ENCODE results near the gene ACTMAP.

ACTMAP gene

DNA sequence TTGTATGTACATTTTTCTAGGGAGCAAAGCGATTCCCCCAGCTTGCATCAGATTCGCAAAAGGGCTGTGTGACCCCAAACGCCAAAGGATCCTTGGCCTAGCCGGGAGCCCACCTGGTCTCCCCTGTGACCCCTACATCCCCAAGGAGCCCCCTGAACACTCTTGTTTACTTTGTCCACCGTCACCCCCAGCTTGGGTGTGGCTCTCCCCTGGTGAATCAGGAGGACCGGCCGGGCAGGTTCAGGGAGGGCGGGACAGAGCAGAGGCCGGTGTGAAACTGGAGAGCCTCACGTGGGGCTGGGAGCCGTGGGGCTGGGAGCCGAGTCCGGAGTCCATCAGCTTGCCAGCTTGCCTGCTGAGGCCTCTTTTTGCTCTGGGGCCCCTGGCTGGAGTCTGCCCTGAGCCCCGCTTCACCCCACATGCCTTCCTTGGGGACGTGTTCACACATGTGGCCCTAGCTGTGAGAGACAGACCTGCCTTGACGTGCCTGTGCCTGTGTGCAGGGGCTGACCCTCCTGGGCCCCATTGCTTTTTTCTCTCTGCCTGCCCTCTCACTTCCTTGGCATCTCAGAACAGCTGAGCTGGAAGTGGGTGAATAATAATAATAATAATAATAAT lies 31.4 kb downstream of the ACTMAP start:
- H3K27ac ChIP-seq, result peak overlapping the region; percentile 94
- TF ChIP-seq, protein P1, sequence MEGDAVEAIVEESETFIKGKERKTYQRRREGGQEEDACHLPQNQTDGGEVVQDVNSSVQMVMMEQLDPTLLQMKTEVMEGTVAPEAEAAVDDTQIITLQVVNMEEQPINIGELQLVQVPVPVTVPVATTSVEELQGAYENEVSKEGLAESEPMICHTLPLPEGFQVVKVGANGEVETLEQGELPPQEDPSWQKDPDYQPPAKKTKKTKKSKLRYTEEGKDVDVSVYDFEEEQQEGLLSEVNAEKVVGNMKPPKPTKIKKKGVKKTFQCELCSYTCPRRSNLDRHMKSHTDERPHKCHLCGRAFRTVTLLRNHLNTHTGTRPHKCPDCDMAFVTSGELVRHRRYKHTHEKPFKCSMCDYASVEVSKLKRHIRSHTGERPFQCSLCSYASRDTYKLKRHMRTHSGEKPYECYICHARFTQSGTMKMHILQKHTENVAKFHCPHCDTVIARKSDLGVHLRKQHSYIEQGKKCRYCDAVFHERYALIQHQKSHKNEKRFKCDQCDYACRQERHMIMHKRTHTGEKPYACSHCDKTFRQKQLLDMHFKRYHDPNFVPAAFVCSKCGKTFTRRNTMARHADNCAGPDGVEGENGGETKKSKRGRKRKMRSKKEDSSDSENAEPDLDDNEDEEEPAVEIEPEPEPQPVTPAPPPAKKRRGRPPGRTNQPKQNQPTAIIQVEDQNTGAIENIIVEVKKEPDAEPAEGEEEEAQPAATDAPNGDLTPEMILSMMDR (conservative IDR thresholded peaks at IDR 0.05), result no peak

DNA sequence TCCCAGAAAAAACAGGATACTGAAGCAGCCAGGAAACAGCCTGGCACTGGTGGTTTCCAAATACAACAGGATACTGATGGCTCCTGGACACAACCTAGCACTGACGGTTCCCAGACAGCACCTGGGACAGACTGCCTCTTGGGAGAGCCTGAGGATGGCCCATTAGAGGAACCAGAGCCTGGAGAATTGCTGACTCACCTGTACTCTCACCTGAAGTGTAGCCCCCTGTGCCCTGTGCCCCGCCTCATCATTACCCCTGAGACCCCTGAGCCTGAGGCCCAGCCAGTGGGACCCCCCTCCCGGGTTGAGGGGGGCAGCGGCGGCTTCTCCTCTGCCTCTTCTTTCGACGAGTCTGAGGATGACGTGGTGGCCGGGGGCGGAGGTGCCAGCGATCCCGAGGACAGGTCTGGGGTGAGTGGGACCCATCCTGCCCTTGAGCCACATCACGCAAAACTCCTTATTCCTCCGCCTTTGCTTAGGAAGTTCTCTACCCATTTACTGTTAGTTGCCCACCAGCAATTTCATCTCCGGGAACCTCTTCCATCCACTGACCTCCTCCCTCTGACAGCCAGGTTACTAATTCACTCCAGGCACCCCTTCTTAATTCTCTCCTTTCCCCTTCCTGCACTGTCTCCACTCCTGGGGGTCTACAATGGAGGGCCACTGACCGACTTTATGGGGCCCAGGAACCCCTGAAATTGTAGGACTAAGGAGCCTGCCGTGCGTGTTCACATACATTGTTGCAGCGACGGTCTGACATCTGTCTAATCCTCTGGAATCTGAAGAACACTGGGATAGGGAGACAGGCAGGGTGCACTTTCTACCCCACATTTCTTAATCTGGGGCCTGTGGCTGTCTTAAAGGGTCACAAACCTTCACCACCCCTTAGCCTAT lies 32.1 kb downstream of the ACTMAP start:
- TF ChIP-seq, protein P1 (conservative IDR thresholded peaks at IDR 0.05), result no peak
- H3K27ac ChIP-seq, result peak overlapping the region; percentile 94

DNA sequence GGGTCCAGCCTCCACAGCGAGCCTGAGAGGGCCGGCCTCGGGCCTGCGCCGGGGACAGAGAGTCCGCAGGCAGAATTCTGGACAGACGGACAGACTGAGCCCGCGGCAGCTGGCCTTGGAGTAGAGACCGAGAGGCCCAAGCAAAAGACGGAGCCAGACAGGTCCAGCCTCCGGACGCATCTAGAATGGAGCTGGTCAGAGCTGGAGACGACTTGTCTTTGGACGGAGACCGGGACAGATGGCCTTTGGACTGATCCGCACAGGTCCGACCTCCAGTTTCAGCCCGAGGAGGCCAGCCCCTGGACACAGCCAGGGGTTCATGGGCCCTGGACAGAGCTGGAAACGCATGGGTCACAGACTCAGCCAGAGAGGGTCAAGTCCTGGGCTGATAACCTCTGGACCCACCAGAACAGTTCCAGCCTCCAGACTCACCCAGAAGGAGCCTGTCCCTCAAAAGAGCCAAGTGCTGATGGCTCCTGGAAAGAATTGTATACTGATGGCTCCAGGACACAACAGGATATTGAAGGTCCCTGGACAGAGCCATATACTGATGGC lies 32.9 kb downstream of the ACTMAP start:
- H3K27ac ChIP-seq, result peak overlapping the region; percentile 94
- TF ChIP-seq, protein P1 (conservative IDR thresholded peaks at IDR 0.05), result peak; percentile 16; the same call in 1 of the 2 replicates

DNA sequence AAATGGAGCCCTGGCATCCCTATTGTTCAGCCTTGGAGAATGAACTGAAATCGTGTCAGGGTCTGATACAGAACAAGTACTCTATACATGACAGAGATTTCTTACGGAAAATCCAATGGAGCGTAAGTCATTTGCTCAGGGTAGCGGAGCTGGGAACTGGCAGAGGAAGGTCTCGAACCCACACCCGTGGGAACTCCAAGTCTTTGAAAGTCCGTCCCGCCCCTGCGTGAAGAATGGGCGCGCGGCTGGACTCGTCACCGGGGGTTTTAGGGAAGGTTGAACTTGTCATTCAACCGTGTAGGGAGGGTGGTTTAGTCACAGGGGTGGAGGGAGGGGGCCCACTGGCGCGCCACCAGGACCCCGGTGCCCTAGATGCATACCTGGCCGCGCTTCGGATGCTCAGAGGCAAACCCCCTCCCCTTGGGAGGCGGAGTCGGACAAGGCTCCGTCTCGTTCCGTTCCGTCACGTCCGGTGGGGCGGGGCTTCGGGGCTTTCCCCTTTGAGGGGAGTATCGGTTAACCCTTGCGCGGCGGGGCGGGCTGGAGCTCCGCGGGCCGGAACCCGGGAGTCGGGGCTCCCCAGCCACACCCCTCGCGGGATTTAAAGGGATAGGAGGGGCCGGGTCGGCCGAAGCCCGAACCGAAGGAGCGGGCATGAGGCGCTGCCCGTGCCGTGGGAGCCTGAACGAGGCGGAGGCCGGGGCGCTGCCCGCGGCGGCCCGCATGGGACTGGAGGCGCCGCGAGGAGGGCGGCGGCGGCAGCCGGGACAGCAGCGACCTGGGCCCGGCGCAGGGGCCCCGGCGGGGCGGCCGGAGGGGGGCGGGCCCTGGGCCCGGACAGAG lies 33.6 kb downstream of the ACTMAP start, which contains the start of the genes COQ8B and ITPKC:
COQ8B (minus strand) TSS at position 405 of the 843 bp plus-strand sequence. CDS start 2,254 bp downstream, outside the sequence.
ITPKC (plus strand) TSS at position 631 of the 843 bp plus-strand sequence; CDS start at position 655, 24 bp downstream.
- H3K27ac ChIP-seq, result peak within 1 kb of the TSS; percentile 94
- TF ChIP-seq, protein P1 (conservative IDR thresholded peaks at IDR 0.05), result peak; percentile 52

DNA sequence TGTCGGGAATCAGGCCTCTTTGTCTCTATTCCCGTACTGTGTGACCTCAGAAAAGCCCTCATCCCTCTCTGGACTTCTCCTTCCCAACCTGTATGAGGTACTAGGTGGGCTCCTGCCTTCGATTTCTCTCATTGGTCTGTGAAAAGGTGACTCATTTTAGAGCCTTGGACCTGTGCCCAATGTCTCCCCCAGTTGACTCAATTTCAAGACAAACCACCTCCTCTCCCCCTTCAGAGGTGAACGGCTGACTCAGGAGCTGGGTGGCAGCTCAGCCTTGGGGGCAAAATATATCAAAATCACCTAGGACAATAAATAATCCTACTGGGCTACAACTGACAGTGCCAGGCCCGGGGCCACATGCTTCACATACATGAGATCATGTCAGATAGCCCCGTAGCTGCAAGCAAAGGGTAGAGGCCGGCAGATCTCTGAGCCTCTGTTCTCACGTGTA lies 34.2 kb downstream of the ACTMAP start:
- TF ChIP-seq, protein P1 (conservative IDR thresholded peaks at IDR 0.05), result no peak
- peak overlapping the region; percentile 94 for H3K27ac ChIP-seq

DNA sequence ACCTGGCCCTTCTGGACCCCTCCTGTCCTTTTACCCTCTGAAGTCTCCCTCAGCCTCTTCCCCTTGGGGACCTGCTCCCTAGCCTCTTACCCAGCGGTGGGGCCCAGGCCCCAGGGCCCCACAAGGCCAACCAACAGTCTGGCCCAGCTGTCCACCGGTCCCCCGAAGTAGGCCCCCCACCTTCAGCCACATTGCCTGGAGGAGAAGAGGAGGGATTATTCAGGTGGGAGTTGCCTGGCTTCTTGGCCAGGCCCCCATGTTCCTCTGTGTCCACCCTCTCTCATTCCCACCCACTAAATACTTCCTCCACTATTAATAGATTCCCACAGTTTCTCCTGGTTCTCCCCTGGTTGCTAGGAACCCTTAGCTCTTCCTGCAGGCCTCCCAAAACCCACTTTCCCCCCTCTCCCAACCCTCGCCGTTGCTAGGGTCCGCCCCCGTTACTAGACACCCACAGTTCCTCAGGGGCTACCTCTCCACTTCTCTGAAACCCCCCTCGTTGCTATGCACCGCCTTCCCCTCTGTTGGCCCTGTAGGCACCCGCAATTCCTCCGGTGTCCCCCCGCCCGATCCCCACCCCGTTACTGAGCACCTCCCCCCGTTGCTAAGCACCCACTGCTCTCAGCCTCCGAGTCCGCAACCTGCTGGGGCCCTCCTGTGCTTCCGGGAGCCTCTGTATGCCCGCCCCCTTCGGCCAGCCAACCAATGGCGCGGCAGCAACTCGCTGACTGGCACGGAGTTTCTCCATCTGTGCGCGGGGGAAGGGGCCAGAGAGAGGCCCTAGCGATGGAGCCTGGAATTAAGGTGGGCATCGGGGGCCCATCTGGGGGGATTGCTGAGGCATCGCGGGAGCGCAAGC lies 35.6 kb downstream of the ACTMAP start:
- H3K27ac ChIP-seq, result peak overlapping the region; percentile 94
- TF ChIP-seq, protein P1 (conservative IDR thresholded peaks at IDR 0.05), result 0 out of 2 replicates have a peak, but pooled peaks have one; percentile 6
